Left renal cortex interstitium (tissue), 4 donors: Measurements from ENCODE around the gene FEZF2. TPM values are rescaled to one million over a fixed set of nuclear protein-coding genes. Genes with fewer than 3 reads are reported as not detected.

ENCODE experiments used
- DNase-seq, 4 donors: peaks; one replicate each; pipeline ENCODE4 v3.0.0-alpha.2; 2013; ENCODE audit warnings: low read depth in 4 of 4, low spot score in 2 of 4, missing footprints in 1 of 4
- polyA plus RNA-seq, 4 donors: library from polyadenylated mRNA; unstranded; fragments of 120-200 nt; gene quantifications; one replicate each; pipeline ENCODE4 v1.2.1, GENCODE V29; 2013; ENCODE audit not compliant: insufficient read length in 4 of 4

FEZF2 gene
- polyA plus RNA-seq, 4 donors = not detected

- DNase-seq = no peak
These were observed 474 bp upstream of the FEZF2 start for GRCh38 chr3:62373714-62374333.

GRCh38 chr3:62372621-62373041 lies 719 bp downstream of the FEZF2 start:
- no peak for DNase-seq

- DNase-seq = no peak
These were observed 1.4 kb downstream of the FEZF2 start for GRCh38 chr3:62371720-62372591.

DNA sequence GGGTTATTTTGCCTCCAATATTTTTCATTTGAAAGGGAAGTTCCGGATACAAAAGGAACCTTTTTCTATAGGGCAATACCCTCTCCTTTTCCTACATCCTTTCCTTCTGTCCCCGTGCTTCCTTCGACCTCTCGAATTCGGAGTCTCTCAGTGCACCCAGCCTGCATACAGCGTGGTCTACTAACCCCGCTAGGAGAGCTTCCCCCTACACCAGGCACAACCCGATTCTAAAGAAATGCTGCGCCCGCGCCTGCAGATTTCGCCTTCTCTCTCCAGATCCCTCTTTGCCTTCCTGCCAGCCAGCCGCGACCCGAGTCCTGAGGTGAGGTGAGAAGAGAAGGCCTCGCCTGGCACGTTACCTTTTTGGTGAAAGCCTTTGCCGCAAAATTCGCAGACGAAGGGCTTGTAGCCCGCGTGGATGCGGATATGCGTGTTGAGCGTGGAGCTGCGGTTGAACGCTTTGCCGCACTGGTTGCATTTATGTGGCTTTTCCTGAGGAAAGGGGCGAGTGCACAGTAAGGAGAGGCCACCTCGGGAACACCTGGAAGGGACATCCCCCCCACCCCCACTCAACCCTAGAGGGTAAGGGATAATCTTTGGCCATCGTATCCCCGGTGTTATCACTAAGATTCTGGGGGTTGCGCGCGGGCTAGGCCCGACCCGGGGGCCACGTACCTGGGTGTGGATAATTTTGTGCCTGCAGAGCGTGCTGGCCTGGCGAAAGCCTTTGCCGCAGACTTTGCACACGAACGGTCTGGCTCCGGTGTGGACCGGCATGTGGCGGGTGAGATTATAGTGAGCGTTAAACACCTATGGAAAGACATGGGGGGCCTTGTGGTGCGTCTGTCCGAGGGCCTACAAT lies 2.3 kb downstream of the FEZF2 start:
- DNase-seq = no peak

- DNase-seq = no peak
These were observed 3.1 kb downstream of the FEZF2 start for GRCh38 chr3:62370112-62370857.

- no peak for DNase-seq
These were observed 3.9 kb downstream of the FEZF2 start for GRCh38 chr3:62369476-62369743.

DNA sequence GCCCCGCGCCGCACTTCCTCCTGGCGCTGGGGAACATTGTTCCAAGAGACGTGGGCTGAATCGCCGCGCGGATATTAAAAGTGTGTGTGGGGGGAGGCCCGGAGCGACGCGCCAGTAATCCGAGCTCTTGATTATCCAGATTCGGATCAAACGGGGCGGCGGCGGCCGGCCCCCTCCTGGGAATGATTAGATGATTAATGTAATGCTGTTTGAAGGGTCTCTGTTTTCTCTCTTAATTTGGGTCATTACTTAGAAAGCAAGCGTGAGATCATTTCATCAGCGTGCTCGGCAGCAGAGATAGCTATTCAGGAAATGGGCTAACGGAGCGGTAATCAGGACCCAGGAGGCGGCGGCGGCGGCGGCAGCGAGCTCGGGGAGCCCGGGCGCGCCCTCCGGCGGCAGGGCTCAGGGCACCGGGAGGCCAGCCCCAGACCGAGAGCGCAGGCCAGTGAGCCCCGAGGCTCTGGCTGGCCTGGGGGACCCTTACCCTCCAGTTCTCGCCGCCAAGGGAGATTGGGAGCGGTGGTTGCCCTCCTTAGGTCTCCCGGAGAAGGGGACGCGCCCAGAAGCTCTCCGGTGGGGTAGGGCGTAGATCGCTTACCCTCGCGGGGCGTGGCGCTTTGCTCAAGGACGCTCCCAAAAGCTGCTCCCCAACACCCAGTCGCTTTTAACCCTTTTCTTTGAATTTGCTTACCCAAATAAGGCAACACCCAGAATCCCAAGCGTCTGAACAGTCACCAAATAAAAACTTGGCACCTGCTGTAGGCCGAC lies 4.5 kb downstream of the FEZF2 start:
- no peak for DNase-seq

DNA sequence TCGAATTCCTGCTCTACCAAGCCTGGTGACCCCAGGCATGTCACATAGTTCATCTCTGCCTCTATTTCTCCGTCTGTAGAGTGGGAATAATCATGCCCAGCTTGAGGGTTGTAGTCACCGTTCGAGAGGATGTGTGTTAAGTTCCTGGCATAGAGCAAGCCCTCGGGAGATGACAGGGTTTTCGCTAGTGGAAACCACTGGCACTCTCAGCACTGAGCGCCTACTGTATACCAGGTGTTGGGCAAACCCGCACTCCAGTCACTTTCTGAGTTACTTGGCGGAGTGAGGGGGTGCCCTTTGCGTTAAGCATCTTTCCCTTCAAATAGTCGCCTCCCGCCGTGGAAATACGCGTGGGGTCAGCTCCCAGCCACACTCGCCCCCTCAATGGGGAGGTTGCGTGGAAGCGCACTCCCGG lies 5.1 kb downstream of the FEZF2 start:
- DNase-seq = no peak

- no peak for DNase-seq
These were observed 5.6 kb downstream of the FEZF2 start for GRCh38 chr3:62367763-62368195.

DNA sequence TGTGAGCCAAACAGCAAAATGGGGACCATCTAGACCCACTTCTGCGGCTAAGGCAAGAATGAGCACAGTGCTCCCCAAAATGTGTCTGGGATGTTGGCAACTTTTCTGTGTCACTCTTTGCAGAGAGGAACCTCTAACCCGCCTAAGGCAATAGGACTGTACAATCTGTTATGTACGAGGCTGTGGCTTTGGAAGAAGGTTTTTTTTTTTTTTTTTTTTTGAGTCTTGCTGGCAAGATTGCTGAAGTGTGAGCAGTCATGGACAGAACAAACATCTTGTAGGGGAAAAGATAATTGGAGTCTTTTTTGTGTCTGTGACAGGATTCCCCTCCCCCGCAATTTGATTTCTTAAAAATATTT lies 7.2 kb downstream of the FEZF2 start:
- no peak for DNase-seq

- DNase-seq = no peak
These were observed 7.8 kb downstream of the FEZF2 start for GRCh38 chr3:62365391-62366125.

- no peak for DNase-seq
These were observed 9.2 kb downstream of the FEZF2 start for GRCh38 chr3:62364191-62364590.

DNA sequence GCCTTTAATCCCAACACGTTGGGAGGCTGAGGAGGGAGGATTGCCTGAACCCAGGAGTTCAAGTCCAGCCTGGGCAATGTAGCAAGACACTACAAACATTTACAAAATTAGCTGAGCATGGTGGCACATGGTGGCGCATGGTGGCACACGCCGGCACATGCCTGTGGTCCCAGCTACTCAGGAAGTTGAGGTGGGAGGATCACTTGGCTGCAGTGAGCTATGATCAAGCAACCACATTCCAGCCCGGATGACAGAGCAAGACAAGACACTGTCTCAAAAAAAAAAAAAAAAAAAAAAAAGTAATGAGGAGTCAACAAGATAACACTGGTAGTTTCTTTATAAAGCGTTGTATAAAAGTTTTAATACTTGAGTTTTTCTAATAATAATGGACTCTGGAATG lies 10.1 kb downstream of the FEZF2 start:
- DNase-seq = no peak

DNA sequence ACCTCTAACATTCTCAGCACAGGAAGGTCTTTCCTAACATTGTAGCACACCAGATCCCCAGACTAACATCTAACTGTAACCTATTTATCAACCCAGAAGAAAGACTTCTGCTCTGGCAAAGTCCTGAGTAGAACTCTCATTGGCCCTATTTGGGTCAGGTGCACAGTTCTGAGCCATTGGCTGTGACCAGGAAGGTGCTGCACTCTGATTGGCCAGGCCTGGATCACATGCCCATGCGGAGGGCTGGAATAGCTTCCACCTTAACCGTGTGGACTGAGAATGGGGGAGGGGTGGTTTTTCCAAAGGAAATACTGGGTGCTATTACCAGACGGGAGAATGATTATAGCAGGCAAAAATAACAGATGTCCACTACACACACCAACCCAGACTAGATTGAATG lies 11.5 kb downstream of the FEZF2 start:
- no peak for DNase-seq

DNA sequence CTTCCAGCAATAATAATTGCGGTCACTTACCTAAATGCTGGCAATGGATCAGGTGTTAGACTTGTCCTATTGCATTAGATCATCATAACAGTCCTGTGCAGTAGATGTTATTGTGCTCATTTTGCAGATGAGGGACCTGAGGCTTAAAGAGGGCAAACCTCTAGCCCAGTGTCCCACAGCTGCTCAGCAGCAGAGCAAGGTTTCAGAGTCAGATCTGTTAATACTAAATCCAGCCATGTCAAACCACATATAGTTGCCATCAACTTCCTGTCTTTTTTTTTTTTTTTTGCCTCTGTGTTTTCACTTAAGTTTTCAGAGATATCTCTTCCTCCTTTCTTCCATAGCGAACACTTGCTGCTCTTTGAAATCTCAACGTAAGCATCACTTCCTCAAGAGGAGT lies 12.1 kb downstream of the FEZF2 start:
- no peak for DNase-seq

GRCh38 chr3:62359531-62359930 lies 13.8 kb downstream of the FEZF2 start:
- no peak for DNase-seq

DNA sequence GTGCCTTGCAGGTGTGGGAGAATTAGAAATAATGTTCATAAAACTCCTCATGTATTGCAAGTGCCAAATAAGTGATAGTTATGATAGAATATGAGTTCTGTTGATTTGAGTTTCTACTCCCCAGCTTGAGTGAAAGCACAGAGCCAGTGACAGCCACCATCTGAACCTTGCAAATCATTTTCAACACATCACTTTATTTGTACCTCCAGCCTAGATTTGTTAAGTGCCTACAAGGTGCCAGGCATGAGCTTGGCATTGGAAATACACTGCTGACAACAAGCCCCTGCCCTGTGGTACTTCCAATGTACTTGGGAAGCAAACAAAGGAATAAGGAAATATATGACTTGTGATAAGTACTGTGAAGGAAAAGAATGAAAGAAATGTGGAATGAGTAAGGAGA lies 17.0 kb downstream of the FEZF2 start:
- DNase-seq = no peak

- DNase-seq = no peak
These were observed 17.6 kb downstream of the FEZF2 start for GRCh38 chr3:62355703-62356102.

DNA sequence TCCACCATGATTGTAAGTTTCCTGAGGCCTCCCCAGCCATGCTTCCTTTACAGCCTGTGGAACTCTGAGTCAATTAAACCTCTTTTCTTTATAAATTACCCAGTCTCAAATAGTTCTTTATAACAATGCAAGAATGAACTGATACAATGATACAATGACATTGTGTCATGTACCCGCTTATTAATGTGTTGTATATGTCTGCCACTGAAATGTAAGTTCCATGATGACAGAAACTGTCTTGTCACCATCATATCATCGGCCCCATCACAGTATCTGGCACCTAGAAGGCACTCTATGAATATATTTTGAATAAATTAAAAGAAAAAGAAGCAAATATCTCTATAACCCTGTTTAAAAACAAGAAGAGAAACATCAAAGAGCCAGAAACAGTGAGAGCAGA lies 29.6 kb downstream of the FEZF2 start:
- no peak for DNase-seq
